NCI-H526 (cell line): ENCODE data around the gene MOGAT2.

Experiments used
- DNase-seq, 2 experiments: peaks; one replicate each; lab custom pipeline; 2025; lab: John Stamatoyannopoulos, UW

MOGAT2 gene

GRCh38 chr11:75781296-75781695, 63.7 kb downstream of the MOGAT2 start:
- DNase-seq = no peak

GRCh38 chr11:75781831-75782230, 64.2 kb downstream of the MOGAT2 start:
- no peak for DNase-seq
